HL-60 (cell line): ENCODE data around the gene CERS6.

ENCODE experiments used
- DNase-seq, 2 experiments: peaks; one replicate each; pipeline ENCODE4 v3.0.0-alpha.2; 2010 to 2020; ENCODE audit warnings: low read depth in 1 of 2, low spot score in 1 of 2
- H3K27ac ChIP-seq: fragments of 250-450 bp; sonication (Bioruptor Pico); replicated peaks from 2 replicates; pipeline ENCODE4 v1.5.1; 2020; ENCODE audit warnings: mild to moderate bottlenecking, moderate library complexity
- H3K27me3 ChIP-seq: fragments of 250-450 bp; sonication (Bioruptor Pico); 2 replicates; pipeline ENCODE4 v1.5.1; 2021; ENCODE audit warnings: mild to moderate bottlenecking, moderate library complexity; ENCODE audit not compliant: insufficient read depth, poor library complexity, severe bottlenecking
- H3K4me3 ChIP-seq: replicated peaks from 2 replicates; pipeline ENCODE4 v1.5.1; 2011; ENCODE audit warnings: mild to moderate bottlenecking, control low read depth, low read length; ENCODE audit not compliant: insufficient read depth
- CTCF ChIP-seq: IDR thresholded peaks from one replicate; pipeline ENCODE4 v1.5.1; 2011; ENCODE audit warnings: low read length, control low read depth, inconsistent platforms; ENCODE audit not compliant: insufficient read depth
- GABPA ChIP-seq: IDR thresholded peaks from 2 replicates; pipeline ENCODE4 v1.6.1; 2012; ENCODE audit warnings: low read depth
- POLR2AphosphoS5 ChIP-seq: IDR thresholded peaks from 2 replicates; pipeline ENCODE4 v1.6.1; 2012; ENCODE audit warnings: low read depth
- REST ChIP-seq: IDR thresholded peaks from 2 replicates; pipeline ENCODE4 v1.6.1; 2012; ENCODE audit warnings: low read depth; ENCODE audit not compliant: insufficient replicate concordance
- SPI1 ChIP-seq: IDR thresholded peaks from 2 replicates; pipeline ENCODE4 v1.6.1; 2012; ENCODE audit warnings: low read depth, mild to moderate bottlenecking, borderline replicate concordance

Gene CERS6

GRCh38 chr2:168717790-168718502 is 261.9 kb downstream of the CERS6 start:
- H3K27ac ChIP-seq: no peak overlapping the region
- no peak overlapping the region for H3K4me3 ChIP-seq
- DNase-seq: peak in 1 of 2 experiments; percentile 22
- no peaks in the 10 kb centered on the region for H3K27me3 ChIP-seq
- TF ChIP-seq GABPA (no peak), REST (no peak), CTCF (no peak), POLR2AphosphoS5 (no peak), SPI1 (no peak)

GRCh38 chr2:168718622-168719021 is 262.6 kb downstream of the CERS6 start:
- no peak for DNase-seq
- H3K27ac ChIP-seq: no peak overlapping the region
- TF ChIP-seq POLR2AphosphoS5 (no peak), REST (no peak), GABPA (no peak), CTCF (no peak), SPI1 (no peak)
- H3K4me3 ChIP-seq: no peak overlapping the region
- no peaks in the 10 kb centered on the region for H3K27me3 ChIP-seq

GRCh38 chr2:168719446-168719845 is 263.4 kb downstream of the CERS6 start:
- Histone ChIP-seq H3K27me3 (no peaks in the 10 kb centered on the region), H3K4me3 (no peak overlapping the region), H3K27ac (no peak overlapping the region)
- no peak for DNase-seq
- TF ChIP-seq CTCF (no peak), GABPA (no peak), POLR2AphosphoS5 (no peak), REST (no peak), SPI1 (no peak)
